ENCODE measurements around the gene TSC2. TPM values are rescaled to one million over a fixed set of nuclear protein-coding genes. Genes with fewer than 3 reads are reported as not detected.
"Not testable (repeated sequence)": the region's sequence is repeated elsewhere in the genome, so short reads cannot be mapped to it uniquely, and the experiment has no call there.

The TSC2 gene
- polyA plus RNA-seq, 2 donors = 31.1 to 66.6 TPM

DNA sequence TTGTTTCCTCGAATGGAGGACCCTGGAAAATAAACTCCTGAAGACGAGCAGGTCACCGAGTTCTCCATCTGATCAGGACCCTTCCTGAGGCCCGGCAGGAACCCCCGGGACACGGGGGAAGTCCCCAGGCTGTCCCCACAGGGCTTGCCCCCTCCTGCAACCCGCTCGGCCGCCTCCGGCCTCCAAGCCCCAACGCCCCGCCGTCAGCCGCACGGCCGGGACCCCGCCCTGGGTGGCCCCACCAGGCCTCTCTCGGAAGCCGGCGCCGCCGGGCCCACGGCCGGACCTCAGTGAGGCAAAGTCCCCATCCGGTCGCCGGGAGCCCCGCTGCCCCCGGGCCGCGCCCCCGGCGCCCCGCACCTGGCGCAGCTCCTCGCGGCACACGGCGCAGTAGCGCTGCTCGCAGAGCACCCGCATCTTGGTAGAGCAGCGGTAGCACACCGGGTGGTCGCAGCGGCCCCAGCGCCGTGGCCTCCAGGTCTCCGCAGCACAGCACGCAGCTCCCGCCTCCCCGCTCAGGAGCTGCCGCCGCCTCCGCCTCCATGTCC, 38.5 kb upstream of the TSC2 start:
- H3K27me3 ChIP-seq (ENCODE audit: control insufficient read depth in 1 of 2, insufficient read depth in 2 of 2, low read length in 2 of 2) = no peaks in the 10 kb centered on the region
- peak overlapping the region; percentile 90 to 97 for H3K27ac ChIP-seq (ENCODE audit: low read depth in 2 of 2, low read length in 1 of 2)
- H3K36me3 ChIP-seq (ENCODE audit: control insufficient read depth in 2 of 2, insufficient read depth in 2 of 2, low read length in 1 of 2) = peaks cover 0 to 18% of the 10 kb centered on the region in 2 donors
- H3K9me3 ChIP-seq (ENCODE audit: control insufficient read depth in 2 of 2, insufficient read depth in 1 of 2, low read depth in 1 of 2, low read length in 1 of 2) = no peaks in the 10 kb centered on the region
- H3K4me3 ChIP-seq (ENCODE audit: low read depth in 1 of 2, low read length in 2 of 2) = peak overlapping the region; percentile 84 to 88
- H3K4me1 ChIP-seq (ENCODE audit: control insufficient read depth in 2 of 2, insufficient read depth in 2 of 2, low read length in 1 of 2) = peaks cover 13 to 40% of the 10 kb centered on the region in 2 donors
- 0 to 1% methylated on average over 48 to 55 of the region's 55 CpGs for WGBS, 2 donors

DNA sequence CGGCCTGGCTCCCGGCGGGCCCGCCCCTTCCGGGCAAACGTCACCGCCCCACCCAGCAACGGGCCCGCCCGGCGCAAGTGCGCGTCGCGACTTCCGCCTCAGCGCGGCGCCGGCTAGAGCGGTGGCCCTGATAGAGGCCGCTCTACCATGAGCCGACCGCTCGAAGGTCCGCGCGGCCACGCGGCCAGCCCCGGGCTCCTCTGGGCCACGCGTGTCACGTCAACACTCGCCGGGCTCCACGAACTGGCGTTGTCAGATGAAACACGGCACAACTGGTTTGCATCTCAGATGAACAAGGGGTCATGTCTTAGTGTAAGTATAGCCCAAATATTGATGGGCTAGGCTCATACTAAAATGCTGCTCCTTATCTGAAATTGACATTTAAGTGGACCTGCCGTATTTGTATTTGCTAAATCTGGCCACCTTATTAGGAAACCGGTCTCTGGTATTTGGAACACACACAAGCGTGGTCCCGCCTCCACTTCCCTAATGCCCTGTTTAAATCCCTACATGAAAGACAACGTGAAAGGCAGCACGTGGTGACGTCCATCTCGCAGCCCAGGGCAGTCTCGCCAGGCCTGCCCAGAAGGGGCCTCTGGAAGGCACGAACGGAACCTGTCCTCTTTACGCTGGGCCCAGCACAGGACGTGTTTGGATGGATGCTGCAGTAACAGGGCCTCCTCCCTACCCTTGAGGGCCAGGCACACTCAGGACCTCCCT, 37.8 kb upstream of the TSC2 start, which contains the start of gene ZNF598:
ZNF598 (minus strand) TSS at position 31 of the 720 bp plus-strand sequence.
- 1 to 3% methylated on average over 36 to 52 of the region's 52 CpGs for WGBS, 2 donors
- peaks cover 10 to 34% of the 10 kb centered on the region in 2 donors for H3K4me1 ChIP-seq (ENCODE audit: control insufficient read depth in 2 of 2, insufficient read depth in 2 of 2, low read length in 1 of 2)
- peaks cover 0 to 17% of the 10 kb centered on the region in 2 donors for H3K36me3 ChIP-seq (ENCODE audit: control insufficient read depth in 2 of 2, insufficient read depth in 2 of 2, low read length in 1 of 2)

DNA sequence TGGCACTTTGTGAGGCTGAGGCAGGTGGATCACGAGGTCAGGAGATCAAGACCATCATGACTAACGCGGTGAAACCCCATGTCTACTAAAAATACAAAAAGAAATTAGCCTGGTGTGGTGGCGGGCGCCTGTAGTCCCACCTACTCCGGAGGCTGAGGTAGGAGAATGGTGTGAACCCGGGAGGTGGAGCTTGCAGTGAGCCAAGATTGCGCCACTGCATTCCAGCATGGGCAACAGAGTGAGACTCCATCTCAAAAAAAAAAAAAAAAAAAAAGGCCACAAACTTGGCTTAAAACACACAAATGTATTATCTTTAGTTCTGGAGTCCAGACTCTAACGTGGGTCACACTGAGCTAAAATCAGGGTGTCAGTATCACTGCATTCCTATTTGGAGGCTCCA, 36.1 kb upstream of the TSC2 start:
- 85 to 90% methylated on average over 9 of the region's 9 CpGs for WGBS, 2 donors
- H3K27me3 ChIP-seq (ENCODE audit: control insufficient read depth in 1 of 2, insufficient read depth in 2 of 2, low read length in 2 of 2); H3K9me3 ChIP-seq (ENCODE audit: control insufficient read depth in 2 of 2, insufficient read depth in 1 of 2, low read depth in 1 of 2, low read length in 1 of 2); H3K27ac ChIP-seq (ENCODE audit: low read depth in 2 of 2, low read length in 1 of 2); H3K36me3 ChIP-seq (ENCODE audit: control insufficient read depth in 2 of 2, insufficient read depth in 2 of 2, low read length in 1 of 2); H3K4me3 ChIP-seq (ENCODE audit: low read depth in 1 of 2, low read length in 2 of 2): not testable (repeated sequence)
- peaks cover 10 to 26% of the 10 kb centered on the region in 2 donors for H3K4me1 ChIP-seq (ENCODE audit: control insufficient read depth in 2 of 2, insufficient read depth in 2 of 2, low read length in 1 of 2)

More for the DNA sequence above, 37.8 kb upstream of the TSC2 start, which contains the start of gene ZNF598:
- Histone ChIP-seq H3K9me3 (ENCODE audit: control insufficient read depth in 2 of 2, insufficient read depth in 1 of 2, low read depth in 1 of 2, low read length in 1 of 2) (no peaks in the 10 kb centered on the region), H3K27ac (ENCODE audit: low read depth in 2 of 2, low read length in 1 of 2) (peak within 1 kb of the TSS; percentile 93 to 97), H3K27me3 (ENCODE audit: control insufficient read depth in 1 of 2, insufficient read depth in 2 of 2, low read length in 2 of 2) (no peaks in the 10 kb centered on the region), H3K4me3 (ENCODE audit: low read depth in 1 of 2, low read length in 2 of 2) (peak within 1 kb of the TSS; percentile 84 to 88)

DNA sequence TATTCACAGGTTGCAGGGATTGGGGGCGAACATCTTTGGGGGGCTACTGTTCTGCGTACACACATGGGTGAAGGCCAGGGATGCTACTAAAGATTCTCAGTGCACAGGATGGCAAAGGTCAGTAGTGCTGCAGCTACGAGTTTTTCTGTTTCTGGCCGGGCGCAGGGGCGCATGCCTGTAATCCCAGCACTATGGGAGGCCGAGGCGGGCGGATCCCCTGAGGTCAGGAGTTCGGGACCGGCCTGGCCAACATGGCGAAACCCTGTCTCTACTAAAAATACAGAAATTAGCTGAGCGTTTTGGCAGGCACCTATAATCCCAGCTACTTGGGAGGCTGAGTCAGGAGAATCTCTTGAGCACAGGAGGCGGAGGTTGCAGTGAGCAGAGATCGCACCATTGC, 34.3 kb upstream of the TSC2 start:
- no peak overlapping the region for H3K4me3 ChIP-seq (ENCODE audit: low read depth in 1 of 2, low read length in 2 of 2)
- WGBS, 2 donors = 92 to 93% methylated on average over 15 of the region's 15 CpGs
- H3K36me3 ChIP-seq (ENCODE audit: control insufficient read depth in 2 of 2, insufficient read depth in 2 of 2, low read length in 1 of 2) = no peaks in the 10 kb centered on the region
- peaks cover 0 to 12% of the 10 kb centered on the region in 2 donors for H3K4me1 ChIP-seq (ENCODE audit: control insufficient read depth in 2 of 2, insufficient read depth in 2 of 2, low read length in 1 of 2)
- no peaks in the 10 kb centered on the region for H3K9me3 ChIP-seq (ENCODE audit: control insufficient read depth in 2 of 2, insufficient read depth in 1 of 2, low read depth in 1 of 2, low read length in 1 of 2)
- no peak overlapping the region for H3K27ac ChIP-seq (ENCODE audit: low read depth in 2 of 2, low read length in 1 of 2)
- H3K27me3 ChIP-seq (ENCODE audit: control insufficient read depth in 1 of 2, insufficient read depth in 2 of 2, low read length in 2 of 2) = no peaks in the 10 kb centered on the region

DNA sequence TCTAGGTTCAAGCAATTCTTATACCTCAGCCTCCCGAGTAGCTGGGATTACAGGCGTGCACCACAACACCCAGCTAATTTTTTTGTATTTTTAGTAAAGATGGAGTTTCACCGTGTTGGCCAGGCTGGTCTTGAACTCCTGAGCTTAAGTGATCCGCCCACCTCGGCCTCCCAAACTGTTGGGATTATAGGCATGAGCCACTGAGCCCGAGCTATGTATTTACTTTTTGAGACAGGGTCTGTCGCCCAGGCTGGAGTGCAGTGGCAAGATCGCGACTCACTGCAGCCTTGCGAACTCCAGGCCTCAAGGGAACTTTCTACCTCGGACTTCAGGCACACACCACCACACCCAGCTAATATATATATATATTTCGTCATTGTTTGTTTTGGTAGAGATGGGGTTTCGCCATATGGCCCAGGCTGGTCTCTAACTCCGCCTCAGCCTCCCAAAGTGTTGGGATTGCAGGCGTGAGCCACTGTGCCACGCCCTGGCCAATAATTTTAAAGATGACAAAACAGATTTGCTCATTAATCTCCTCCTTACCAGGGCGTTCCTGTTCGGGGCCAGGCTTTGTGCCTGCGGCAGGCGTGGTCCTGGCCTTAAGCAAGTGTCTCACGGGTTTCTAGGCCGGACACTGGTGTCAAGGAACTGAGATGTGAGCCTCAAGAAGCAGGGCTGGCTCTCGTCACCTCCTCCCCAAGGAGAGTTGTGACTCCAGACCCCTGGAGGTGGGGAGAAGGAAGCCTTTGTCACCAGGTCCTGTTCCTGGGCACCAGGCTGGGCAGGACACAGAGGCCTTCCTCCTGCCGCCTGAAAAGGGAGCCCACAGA, 32.5 kb upstream of the TSC2 start:
- peak overlapping the region; percentile 56 to 87 for H3K27ac ChIP-seq (ENCODE audit: low read depth in 2 of 2, low read length in 1 of 2)
- no peaks in the 10 kb centered on the region for H3K36me3 ChIP-seq (ENCODE audit: control insufficient read depth in 2 of 2, insufficient read depth in 2 of 2, low read length in 1 of 2)
- H3K27me3 ChIP-seq (ENCODE audit: control insufficient read depth in 1 of 2, insufficient read depth in 2 of 2, low read length in 2 of 2) = peaks cover 4 to 6% of the 10 kb centered on the region in 2 donors
- H3K9me3 ChIP-seq (ENCODE audit: control insufficient read depth in 2 of 2, insufficient read depth in 1 of 2, low read depth in 1 of 2, low read length in 1 of 2) = peaks cover 0 to 2% of the 10 kb centered on the region in 2 donors
- WGBS, 2 donors = 57 to 65% methylated on average over 24 of the region's 24 CpGs
- H3K4me1 ChIP-seq (ENCODE audit: control insufficient read depth in 2 of 2, insufficient read depth in 2 of 2, low read length in 1 of 2) = peaks cover 5 to 17% of the 10 kb centered on the region in 2 donors
- no peak overlapping the region for H3K4me3 ChIP-seq (ENCODE audit: low read depth in 1 of 2, low read length in 2 of 2)

DNA sequence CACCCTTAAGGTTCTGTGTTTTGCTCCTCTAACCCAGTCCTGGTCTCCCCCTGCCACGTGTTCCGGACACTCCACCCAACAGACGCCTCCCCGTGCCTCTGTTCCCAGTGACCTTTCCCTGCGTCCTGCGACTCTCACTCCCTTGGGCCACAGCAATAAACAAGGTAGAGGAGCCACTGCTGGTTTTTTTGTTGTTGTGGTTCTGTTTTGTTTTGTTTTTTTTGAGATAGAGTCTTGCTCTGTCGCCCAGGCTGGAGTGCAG, 31.9 kb upstream of the TSC2 start:
- Histone ChIP-seq H3K27ac (ENCODE audit: low read depth in 2 of 2, low read length in 1 of 2) (peak overlapping the region; percentile 40 to 87), H3K27me3 (ENCODE audit: control insufficient read depth in 1 of 2, insufficient read depth in 2 of 2, low read length in 2 of 2) (peaks cover 5 to 6% of the 10 kb centered on the region in 2 donors), H3K4me1 (ENCODE audit: control insufficient read depth in 2 of 2, insufficient read depth in 2 of 2, low read length in 1 of 2) (peaks cover 10 to 15% of the 10 kb centered on the region in 2 donors), H3K4me3 (ENCODE audit: low read depth in 1 of 2, low read length in 2 of 2) (no peak overlapping the region), H3K9me3 (ENCODE audit: control insufficient read depth in 2 of 2, insufficient read depth in 1 of 2, low read depth in 1 of 2, low read length in 1 of 2) (peaks cover 0 to 2% of the 10 kb centered on the region in 2 donors), H3K36me3 (ENCODE audit: control insufficient read depth in 2 of 2, insufficient read depth in 2 of 2, low read length in 1 of 2) (no peaks in the 10 kb centered on the region)
- WGBS, 2 donors = 85 to 88% methylated on average over 7 of the region's 7 CpGs

DNA sequence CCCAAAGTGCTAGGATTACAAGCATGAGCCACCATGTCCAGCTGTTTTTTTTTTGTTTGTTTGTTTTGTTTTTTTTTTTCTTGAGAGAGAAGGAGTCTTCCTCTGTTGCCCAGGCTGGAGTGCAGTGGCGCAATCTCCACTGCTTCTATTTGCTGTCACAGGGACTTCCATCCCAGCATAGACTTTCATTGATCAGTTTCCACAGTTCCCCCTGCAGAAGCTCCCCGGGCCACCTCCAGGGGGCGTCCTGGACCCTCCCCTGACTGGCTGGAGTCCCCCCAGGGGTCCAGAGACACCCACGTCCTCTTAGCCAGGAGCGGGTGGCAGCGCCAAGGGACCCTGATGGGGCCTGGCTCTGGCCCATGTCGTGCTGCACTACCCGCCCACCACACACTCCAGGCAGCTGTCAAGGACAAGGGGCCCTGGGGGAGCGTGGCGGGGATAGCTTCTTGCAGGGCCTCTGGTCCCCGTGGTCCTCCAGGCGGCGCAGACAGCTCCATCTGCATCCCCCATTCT, 31.3 kb upstream of the TSC2 start:
- peaks cover 5 to 6% of the 10 kb centered on the region in 2 donors for H3K27me3 ChIP-seq (ENCODE audit: control insufficient read depth in 1 of 2, insufficient read depth in 2 of 2, low read length in 2 of 2)
- H3K27ac ChIP-seq (ENCODE audit: low read depth in 2 of 2, low read length in 1 of 2) = no peak overlapping the region
- H3K4me1 ChIP-seq (ENCODE audit: control insufficient read depth in 2 of 2, insufficient read depth in 2 of 2, low read length in 1 of 2) = peaks cover 10 to 15% of the 10 kb centered on the region in 2 donors
- H3K9me3 ChIP-seq (ENCODE audit: control insufficient read depth in 2 of 2, insufficient read depth in 1 of 2, low read depth in 1 of 2, low read length in 1 of 2) = peaks cover 0 to 2% of the 10 kb centered on the region in 2 donors
- H3K4me3 ChIP-seq (ENCODE audit: low read depth in 1 of 2, low read length in 2 of 2) = no peak overlapping the region
- 54 to 59% methylated on average over 10 to 13 of the region's 13 CpGs for WGBS, 2 donors
- no peaks in the 10 kb centered on the region for H3K36me3 ChIP-seq (ENCODE audit: control insufficient read depth in 2 of 2, insufficient read depth in 2 of 2, low read length in 1 of 2)

DNA sequence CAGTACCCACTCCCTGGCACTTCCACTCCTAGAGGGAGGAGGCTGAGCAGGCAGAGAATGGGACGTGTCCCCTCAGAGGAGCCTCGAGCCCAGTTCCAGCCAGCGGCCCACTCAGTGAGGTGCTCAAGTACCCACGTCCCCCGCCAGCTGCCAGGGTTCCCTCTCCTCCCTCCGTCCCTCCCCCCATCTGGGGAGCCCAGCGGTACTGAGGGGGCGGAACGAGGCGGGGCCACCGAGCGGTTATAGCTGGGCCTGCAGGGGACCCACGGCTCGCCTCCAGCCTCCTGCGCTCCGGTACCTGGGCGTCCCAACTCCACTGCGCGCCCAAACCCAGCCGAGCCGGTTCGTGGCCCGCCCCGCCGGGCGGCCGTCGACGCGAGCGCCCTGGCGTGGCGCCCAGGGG, 28.3 kb upstream of the TSC2 start, which contains the start of gene NPW:
NPW (plus strand) TSS at position 268 of the 403 bp plus-strand sequence.
- H3K4me3 ChIP-seq (ENCODE audit: low read depth in 1 of 2, low read length in 2 of 2) = peak within 1 kb of the TSS in 1 of 2 donors; percentile 12
- 3 to 5% methylated on average over 30 to 33 of the region's 33 CpGs for WGBS, 2 donors

More for the DNA sequence above, 28.3 kb upstream of the TSC2 start, which contains the start of gene NPW:
- peaks cover 0 to 2% of the 10 kb centered on the region in 2 donors for H3K9me3 ChIP-seq (ENCODE audit: control insufficient read depth in 2 of 2, insufficient read depth in 1 of 2, low read depth in 1 of 2, low read length in 1 of 2)
- peaks cover 15 to 25% of the 10 kb centered on the region in 2 donors for H3K4me1 ChIP-seq (ENCODE audit: control insufficient read depth in 2 of 2, insufficient read depth in 2 of 2, low read length in 1 of 2)
- no peaks in the 10 kb centered on the region for H3K36me3 ChIP-seq (ENCODE audit: control insufficient read depth in 2 of 2, insufficient read depth in 2 of 2, low read length in 1 of 2)
- no peak within 1 kb of the TSS for H3K27ac ChIP-seq (ENCODE audit: low read depth in 2 of 2, low read length in 1 of 2)
- H3K27me3 ChIP-seq (ENCODE audit: control insufficient read depth in 1 of 2, insufficient read depth in 2 of 2, low read length in 2 of 2) = peaks cover 5 to 6% of the 10 kb centered on the region in 2 donors

Measured in esophagus (tissue), 2 donors.